ENCODE results near the gene MS4A14.

Gene MS4A14

GRCh38 chr11:60370811-60371298 is 25.4 kb upstream of the MS4A14 start:
- H4K8ac ChIP-seq (ENCODE audit: low read depth, low read length), result no peak overlapping the region
- H3K14ac ChIP-seq (ENCODE audit: low read length), result no peak overlapping the region
- DNase-seq, result peak in 1 of 2 donors; percentile 51
- no peak overlapping the region for H2AK5ac ChIP-seq (ENCODE audit: low read length)
- no peak overlapping the region for H2BK5ac ChIP-seq (ENCODE audit: low read depth, low read length, poor library complexity)
- H3K79me2 ChIP-seq (ENCODE audit: control insufficient read depth, insufficient read depth, low read length, poor library complexity), result no peaks in the 10 kb centered on the region
- H3K9ac ChIP-seq (ENCODE audit: low read length), result no peak overlapping the region
- WGBS (ENCODE audit: extremely low coverage, insufficient coverage, insufficient read length), result no CpG with 5 or more reads among the region's 5 CpGs
- H3K4me3 ChIP-seq (ENCODE audit: low read depth, low read length), result no peak overlapping the region
- H3K4ac ChIP-seq (ENCODE audit: low read depth, low read length), result no peak overlapping the region
- peaks cover 11% of the 10 kb centered on the region for H3K79me1 ChIP-seq (ENCODE audit: low read length)
- H3K23ac ChIP-seq (ENCODE audit: low read length), result no peak overlapping the region
- H4K91ac ChIP-seq (ENCODE audit: low read depth, low read length), result no peak overlapping the region
- no peak overlapping the region for H3K18ac ChIP-seq (ENCODE audit: low read length)
- H2AFZ ChIP-seq (ENCODE audit: insufficient read depth, low read length, poor library complexity), result no peak overlapping the region
- no peaks in the 10 kb centered on the region for H3K36me3 ChIP-seq (ENCODE audit: control insufficient read depth in 1 of 2, insufficient read depth in 2 of 2, low read length in 2 of 2)
- H4K12ac ChIP-seq (ENCODE audit: low read depth, low read length), result no peak overlapping the region
- H3K27me3 ChIP-seq (ENCODE audit: insufficient read depth, low read length), result no peaks in the 10 kb centered on the region
- H3K27ac ChIP-seq (ENCODE audit: low read depth, low read length), result no peak overlapping the region
- H3K9me3 ChIP-seq (ENCODE audit: insufficient read depth, low read depth, low read length), result peaks cover 2% of the 10 kb centered on the region
- H2BK120ac ChIP-seq (ENCODE audit: insufficient read depth, low read length, poor library complexity), result no peak overlapping the region
- H2BK12ac ChIP-seq (ENCODE audit: low read length), result no peak overlapping the region
- no peak overlapping the region for H3K4me2 ChIP-seq (ENCODE audit: low read length)
- peaks cover 0 to 2% of the 10 kb centered on the region in 2 experiments for H3K4me1 ChIP-seq (ENCODE audit: control insufficient read depth in 1 of 2, insufficient read depth in 2 of 2, low read length in 2 of 2)

- no peak for DNase-seq
- Histone ChIP-seq H3K4me2 (ENCODE audit: low read length) (no peak overlapping the region), H2BK5ac (ENCODE audit: low read depth, low read length, poor library complexity) (no peak overlapping the region), H3K36me3 (ENCODE audit: control insufficient read depth in 1 of 2, insufficient read depth in 2 of 2, low read length in 2 of 2) (no peaks in the 10 kb centered on the region), H2BK120ac (ENCODE audit: insufficient read depth, low read length, poor library complexity) (no peak overlapping the region), H3K9me3 (ENCODE audit: insufficient read depth, low read depth, low read length) (peaks cover 2% of the 10 kb centered on the region), H3K18ac (ENCODE audit: low read length) (no peak overlapping the region), H4K12ac (ENCODE audit: low read depth, low read length) (no peak overlapping the region), H3K79me2 (ENCODE audit: control insufficient read depth, insufficient read depth, low read length, poor library complexity) (no peaks in the 10 kb centered on the region), H4K8ac (ENCODE audit: low read depth, low read length) (no peak overlapping the region), H3K23ac (ENCODE audit: low read length) (no peak overlapping the region), H3K14ac (ENCODE audit: low read length) (no peak overlapping the region), H3K4me3 (ENCODE audit: low read depth, low read length) (no peak overlapping the region), H2AK5ac (ENCODE audit: low read length) (no peak overlapping the region), H2BK12ac (ENCODE audit: low read length) (no peak overlapping the region), H3K27me3 (ENCODE audit: insufficient read depth, low read length) (no peaks in the 10 kb centered on the region), H3K79me1 (ENCODE audit: low read length) (peaks cover 10% of the 10 kb centered on the region), H4K91ac (ENCODE audit: low read depth, low read length) (no peak overlapping the region), H3K9ac (ENCODE audit: low read length) (no peak overlapping the region), H3K4ac (ENCODE audit: low read depth, low read length) (no peak overlapping the region), H2AFZ (ENCODE audit: insufficient read depth, low read length, poor library complexity) (no peak overlapping the region), H3K4me1 (ENCODE audit: control insufficient read depth in 1 of 2, insufficient read depth in 2 of 2, low read length in 2 of 2) (peaks cover 2% of the 10 kb centered on the region in 2 experiments), H3K27ac (ENCODE audit: low read depth, low read length) (no peak overlapping the region)
- WGBS (ENCODE audit: extremely low coverage, insufficient coverage, insufficient read length), result no CpG with 5 or more reads among the region's 3 CpGs
Observed at GRCh38 chr11:60371386-60371785, 24.9 kb upstream of the MS4A14 start.

- Histone ChIP-seq H3K18ac (ENCODE audit: low read length) (no peak overlapping the region), H3K14ac (ENCODE audit: low read length) (no peak overlapping the region), H3K79me1 (ENCODE audit: low read length) (peaks cover 10% of the 10 kb centered on the region), H3K23ac (ENCODE audit: low read length) (no peak overlapping the region), H2AFZ (ENCODE audit: insufficient read depth, low read length, poor library complexity) (no peak overlapping the region), H3K36me3 (ENCODE audit: control insufficient read depth in 1 of 2, insufficient read depth in 2 of 2, low read length in 2 of 2) (no peaks in the 10 kb centered on the region), H3K4me1 (ENCODE audit: control insufficient read depth in 1 of 2, insufficient read depth in 2 of 2, low read length in 2 of 2) (peaks cover 2 to 3% of the 10 kb centered on the region in 2 experiments), H3K4me2 (ENCODE audit: low read length) (no peak overlapping the region), H3K79me2 (ENCODE audit: control insufficient read depth, insufficient read depth, low read length, poor library complexity) (no peaks in the 10 kb centered on the region), H3K9me3 (ENCODE audit: insufficient read depth, low read depth, low read length) (peaks cover 2% of the 10 kb centered on the region), H3K9ac (ENCODE audit: low read length) (no peak overlapping the region), H4K8ac (ENCODE audit: low read depth, low read length) (no peak overlapping the region), H3K27me3 (ENCODE audit: insufficient read depth, low read length) (no peaks in the 10 kb centered on the region), H4K91ac (ENCODE audit: low read depth, low read length) (no peak overlapping the region), H3K4me3 (ENCODE audit: low read depth, low read length) (no peak overlapping the region), H2BK12ac (ENCODE audit: low read length) (no peak overlapping the region), H2BK120ac (ENCODE audit: insufficient read depth, low read length, poor library complexity) (no peak overlapping the region), H2BK5ac (ENCODE audit: low read depth, low read length, poor library complexity) (no peak overlapping the region), H3K27ac (ENCODE audit: low read depth, low read length) (no peak overlapping the region), H3K4ac (ENCODE audit: low read depth, low read length) (no peak overlapping the region), H2AK5ac (ENCODE audit: low read length) (no peak overlapping the region), H4K12ac (ENCODE audit: low read depth, low read length) (no peak overlapping the region)
- no peak for DNase-seq
- no CpG with 5 or more reads among the region's 1 CpG for WGBS (ENCODE audit: extremely low coverage, insufficient coverage, insufficient read length)
Observed at GRCh38 chr11:60371854-60372253, 24.4 kb upstream of the MS4A14 start.

- Histone ChIP-seq H3K4me1 (ENCODE audit: control insufficient read depth in 1 of 2, insufficient read depth in 2 of 2, low read length in 2 of 2) (peaks cover 2 to 3% of the 10 kb centered on the region in 2 experiments), H3K9ac (ENCODE audit: low read length) (no peak overlapping the region), H2AFZ (ENCODE audit: insufficient read depth, low read length, poor library complexity) (no peak overlapping the region), H3K23ac (ENCODE audit: low read length) (no peak overlapping the region), H4K8ac (ENCODE audit: low read depth, low read length) (no peak overlapping the region), H2BK5ac (ENCODE audit: low read depth, low read length, poor library complexity) (peak overlapping the region; percentile 23), H3K14ac (ENCODE audit: low read length) (no peak overlapping the region), H3K4ac (ENCODE audit: low read depth, low read length) (no peak overlapping the region), H3K4me3 (ENCODE audit: low read depth, low read length) (no peak overlapping the region), H2BK12ac (ENCODE audit: low read length) (no peak overlapping the region), H2AK5ac (ENCODE audit: low read length) (no peak overlapping the region), H3K27me3 (ENCODE audit: insufficient read depth, low read length) (no peaks in the 10 kb centered on the region), H3K79me1 (ENCODE audit: low read length) (peaks cover 14% of the 10 kb centered on the region), H3K4me2 (ENCODE audit: low read length) (no peak overlapping the region), H2BK120ac (ENCODE audit: insufficient read depth, low read length, poor library complexity) (no peak overlapping the region), H4K91ac (ENCODE audit: low read depth, low read length) (no peak overlapping the region), H3K9me3 (ENCODE audit: insufficient read depth, low read depth, low read length) (peaks cover 2% of the 10 kb centered on the region), H3K27ac (ENCODE audit: low read depth, low read length) (peak overlapping the region; percentile 46), H3K18ac (ENCODE audit: low read length) (no peak overlapping the region), H4K12ac (ENCODE audit: low read depth, low read length) (no peak overlapping the region), H3K36me3 (ENCODE audit: control insufficient read depth in 1 of 2, insufficient read depth in 2 of 2, low read length in 2 of 2) (no peaks in the 10 kb centered on the region), H3K79me2 (ENCODE audit: control insufficient read depth, insufficient read depth, low read length, poor library complexity) (no peaks in the 10 kb centered on the region)
- DNase-seq, result peak; percentile 77 to 84
- WGBS (ENCODE audit: extremely low coverage, insufficient coverage, insufficient read length), result no CpG with 5 or more reads among the region's 3 CpGs
Observed at GRCh38 chr11:60372767-60373166, 23.5 kb upstream of the MS4A14 start.
